HepG2 (cell line): Measurements from ENCODE around the gene DCUN1D2. TPM values are rescaled to one million over a fixed set of nuclear protein-coding genes. Genes with fewer than 3 reads are reported as not detected.
A peak's percentile ranks its signal among the peaks of the same experiment; 100 is the strongest.

Experiments
- CHD4 ChIP-seq: fragments of 200-600 bp; sonication (generic); IDR thresholded peaks from 2 replicates; pipeline ENCODE4 v1.7.0; 2017; ENCODE audit warnings: mild to moderate bottlenecking, low read length, borderline replicate concordance
- ETV6 ChIP-seq: sonication (generic); formaldehyde crosslinking; conservative IDR thresholded peaks from 2 replicates; pipeline ENCODE4 v1.4.0; 2020; ENCODE audit warnings: missing genetic modification reagents
- FOXC1 ChIP-seq: sonication (generic); formaldehyde crosslinking; IDR thresholded peaks from 2 replicates; pipeline ENCODE4 v1.8.0; 2022; ENCODE audit warnings: mild to moderate bottlenecking, missing genetic modification reagents, borderline replicate concordance
- FOXO1 ChIP-seq: sonication (generic); formaldehyde crosslinking; IDR thresholded peaks from 2 replicates; pipeline ENCODE4 v1.4.0; 2020; ENCODE audit warnings: missing genetic modification reagents
- GABPB1 ChIP-seq: IDR thresholded peaks from 2 replicates; pipeline ENCODE4 v1.6.1; 2016; ENCODE audit warnings: mild to moderate bottlenecking, missing genetic modification reagents, moderate library complexity, missing compliant biosample characterization
- IRF2 ChIP-seq: IDR thresholded peaks from 2 replicates; pipeline ENCODE4 v1.6.1; 2018; ENCODE audit warnings: missing genetic modification reagents, missing compliant biosample characterization
- MXD4 ChIP-seq: IDR thresholded peaks from 2 replicates; pipeline ENCODE4 v1.6.1; 2016; ENCODE audit warnings: mild to moderate bottlenecking, missing biosample characterization, missing genetic modification reagents
- PAF1 ChIP-seq: IDR thresholded peaks from 2 replicates; pipeline ENCODE4 v1.6.1; 2016; ENCODE audit warnings: missing genetic modification reagents, missing compliant biosample characterization
- RNF2 ChIP-seq: fragments of 450-650 bp; conservative IDR thresholded peaks from 2 replicates; pipeline ENCODE4 v1.6.1; 2016; ENCODE audit warnings: low read depth
- SMAD1 ChIP-seq: sonication (generic); formaldehyde crosslinking; IDR thresholded peaks from 2 replicates; pipeline ENCODE4 v1.4.0; 2020; ENCODE audit warnings: missing genetic modification reagents, low read depth, mild to moderate bottlenecking, borderline replicate concordance
- ZFP41 ChIP-seq: sonication (generic); formaldehyde crosslinking; IDR thresholded peaks from 2 replicates; pipeline ENCODE4 v1.4.0; 2020; ENCODE audit warnings: mild to moderate bottlenecking, missing genetic modification reagents, borderline replicate concordance
- ZNF501 ChIP-seq: sonication (generic); formaldehyde crosslinking; IDR thresholded peaks from 2 replicates; pipeline ENCODE4 v1.5.1; 2020; ENCODE audit warnings: mild to moderate bottlenecking, moderate library complexity, missing genetic modification reagents
- ZNF609 ChIP-seq: sonication (generic); formaldehyde crosslinking; IDR thresholded peaks from 2 replicates; pipeline ENCODE4 v1.4.0; 2020; ENCODE audit warnings: mild to moderate bottlenecking, missing genetic modification reagents, borderline replicate concordance
- ZNF768 ChIP-seq: sonication (generic); formaldehyde crosslinking; IDR thresholded peaks from 2 replicates; pipeline ENCODE4 v1.4.0; 2020; ENCODE audit warnings: missing genetic modification reagents
- ZUFSP ChIP-seq: sonication (generic); formaldehyde crosslinking; IDR thresholded peaks from 2 replicates; pipeline ENCODE4 v1.9.0; 2021; ENCODE audit warnings: missing genetic modification reagents, mild to moderate bottlenecking, borderline replicate concordance
- polyA plus RNA-seq, 8 experiments: library from polyadenylated mRNA; depleted of rRNA in 3 of 8; stranded (reverse) in 7 of 8; unstranded in 1 of 8; fragments of >200 nt; fragmentation: Illumina TruSeq in 4 of 8; extraction: Trizol in 4 of 8; gene quantifications; 2 replicates each; pipeline versions ENCODE4 v1.2.1 to v1.2.3, GENCODE V29; 2011 to 2016; ENCODE audit warnings: low read depth in 4 of 8, missing spikeins in 1 of 8, mixed read lengths in 1 of 8; ENCODE audit not compliant: insufficient read depth in 1 of 8
- total RNA-seq, 5 experiments: library from RNA; depleted of rRNA; stranded (reverse); fragments of >200 nt; fragmentation: Illumina TruSeq; extraction: Trizol; gene quantifications; 2 replicates each; pipeline ENCODE4 v1.2.3, GENCODE V29; 2016; ENCODE audit warnings: low read depth in 1 of 5
- TF ChIP-seq, protein P1 (sequence below): sonication (generic); formaldehyde crosslinking; IDR thresholded peaks from 2 replicates; pipeline ENCODE4 v1.5.0; 2020; ENCODE audit warnings: missing genetic modification reagents
- TF ChIP-seq, protein P2 (sequence below): sonication (generic); formaldehyde crosslinking; IDR thresholded peaks from 2 replicates; pipeline ENCODE4 v1.8.1; 2023; ENCODE audit warnings: mild to moderate bottlenecking, moderate library complexity, missing genetic modification reagents
- TF ChIP-seq, protein P3 (sequence below): sonication (generic); formaldehyde crosslinking; IDR thresholded peaks from 2 replicates; pipeline ENCODE4 v1.5.0; 2020; ENCODE audit warnings: missing genetic modification reagents, mild to moderate bottlenecking, borderline replicate concordance

DCUN1D2 gene
- total and polyA plus RNA-seq, 2 of the 13 experiments (the other 11 are each of a cell fraction or from before 2014, with no cell fraction given), result 9.1 to 9.6 TPM

DNA sequence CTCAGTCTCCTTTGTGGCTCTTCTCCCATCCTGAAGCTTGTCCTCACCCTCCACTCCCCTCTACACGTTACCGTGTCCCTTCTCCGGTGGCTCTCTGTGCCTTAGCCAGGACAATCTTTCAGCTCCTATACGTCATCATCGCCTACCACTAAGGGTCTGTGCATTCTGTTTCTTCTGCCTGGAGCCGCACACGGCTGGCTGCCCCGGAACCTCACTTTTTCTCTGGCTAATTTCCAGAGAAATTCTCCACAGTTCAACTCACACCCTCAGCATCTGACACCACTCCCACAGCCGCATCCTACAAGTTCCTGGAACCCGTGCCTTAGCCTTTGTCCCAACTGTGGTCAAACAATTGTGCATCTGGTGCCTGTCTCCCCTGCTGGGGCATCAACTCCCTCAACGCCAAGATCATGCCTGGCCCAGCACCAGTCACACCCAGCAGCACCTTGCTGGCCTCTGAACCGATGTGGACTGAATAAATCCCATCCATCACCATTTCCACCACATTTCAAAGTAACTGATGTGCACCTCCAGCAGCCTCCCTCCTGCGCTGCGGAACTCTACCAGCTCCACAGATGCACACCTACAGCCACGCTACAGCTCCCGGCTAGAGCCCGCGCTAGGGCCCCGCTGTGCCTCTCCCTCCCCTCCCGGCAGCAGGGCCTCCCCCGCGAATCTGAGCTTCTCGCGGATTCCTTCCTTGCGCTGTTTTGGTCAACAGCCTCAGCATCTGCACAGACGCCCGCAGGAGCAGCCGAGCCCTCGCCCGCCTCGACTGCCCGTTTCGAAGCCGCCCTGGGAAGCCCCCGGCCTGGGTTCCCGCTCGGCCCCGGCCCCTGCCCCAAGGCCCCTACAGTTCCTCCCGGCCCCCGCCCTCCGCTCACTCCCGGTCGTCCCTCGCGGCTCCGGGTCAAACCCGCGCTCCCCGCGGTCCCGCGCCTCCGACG is 689 bp downstream of the DCUN1D2 start (continued):
- TF ChIP-seq ZUFSP (CRISPR knock-in tag) (no peak), ZNF609 (no peak), FOXO1 (peak; percentile 21; the same call in 1 of the 2 replicates), SMAD1 (CRISPR knock-in tag) (no peak), FOXC1 (CRISPR knock-in tag) (no peak), ZFP41 (no peak), GABPB1 (CRISPR knock-in tag) (no peak), CHD4 (no peak), ETV6 (CRISPR knock-in tag) (no peak), ZNF501 (CRISPR knock-in tag) (0 out of 2 replicates have a peak, but pooled peaks have one; percentile 23), ZNF768 (peak; percentile 45; the same call in 1 of the 2 replicates), IRF2 (CRISPR knock-in tag) (no peak), MXD4 (CRISPR knock-in tag) (no peak), PAF1 (CRISPR knock-in tag) (no peak), RNF2 (no peak)
- TF ChIP-seq, protein P1, sequence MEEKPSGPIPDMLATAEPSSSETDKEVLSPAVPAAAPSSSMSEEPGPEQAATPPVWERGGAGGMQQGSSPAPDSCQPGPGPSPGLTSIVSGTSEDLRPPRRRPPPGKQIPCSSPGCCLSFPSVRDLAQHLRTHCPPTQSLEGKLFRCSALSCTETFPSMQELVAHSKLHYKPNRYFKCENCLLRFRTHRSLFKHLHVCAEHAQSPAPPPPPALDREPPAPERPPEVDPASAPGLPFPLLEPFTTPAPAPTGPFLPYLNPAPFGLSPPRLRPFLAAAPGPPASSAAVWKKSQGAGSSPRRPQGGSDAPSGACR, result no peak
- TF ChIP-seq, protein P2, sequence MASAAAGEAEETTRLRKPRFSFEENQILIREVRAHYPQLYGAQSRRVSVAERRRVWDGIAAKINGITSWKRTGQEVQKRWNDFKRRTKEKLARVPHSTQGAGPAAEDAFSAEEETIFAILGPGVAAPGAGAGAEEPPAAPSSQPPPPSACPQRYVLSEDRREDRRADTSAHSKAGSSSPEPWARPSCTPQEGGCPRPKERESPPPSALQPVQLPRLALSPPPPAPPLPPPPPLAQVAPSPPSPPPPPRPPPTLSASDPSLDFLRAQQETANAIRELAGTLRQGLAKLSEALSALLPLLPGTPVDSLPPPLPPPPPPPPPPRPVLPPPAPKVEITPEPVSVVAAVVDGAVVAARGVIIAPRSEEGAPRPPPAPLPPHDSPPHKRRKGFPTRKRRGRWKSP (CRISPR knock-in tag), result no peak
- TF ChIP-seq, protein P3, sequence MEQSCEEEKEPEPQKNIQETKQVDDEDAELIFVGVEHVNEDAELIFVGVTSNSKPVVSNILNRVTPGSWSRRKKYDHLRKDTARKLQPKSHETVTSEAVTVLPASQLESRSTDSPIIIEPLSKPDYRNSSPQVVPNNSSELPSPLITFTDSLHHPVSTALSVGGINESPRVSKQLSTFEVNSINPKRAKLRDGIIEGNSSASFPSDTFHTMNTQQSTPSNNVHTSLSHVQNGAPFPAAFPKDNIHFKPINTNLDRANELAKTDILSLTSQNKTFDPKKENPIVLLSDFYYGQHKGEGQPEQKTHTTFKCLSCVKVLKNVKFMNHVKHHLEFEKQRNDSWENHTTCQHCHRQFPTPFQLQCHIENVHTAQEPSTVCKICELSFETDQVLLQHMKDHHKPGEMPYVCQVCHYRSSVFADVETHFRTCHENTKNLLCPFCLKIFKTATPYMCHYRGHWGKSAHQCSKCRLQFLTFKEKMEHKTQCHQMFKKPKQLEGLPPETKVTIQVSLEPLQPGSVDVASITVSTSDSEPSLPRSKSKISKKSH (CRISPR knock-in tag), result no peak
